PC-3 (cell line): ENCODE measurements around the gene CDKL5. TPM values are rescaled to one million over a fixed set of nuclear protein-coding genes. Genes with fewer than 3 reads are reported as not detected.

Experiments
- ATAC-seq: fragments of 200-7000 bp; cut with Tn5 transposase; 2 replicates; pipeline ENCODE4 v1.9.1; 2020; ENCODE audit warnings: mild to moderate bottlenecking, moderate library complexity
- BruUV-seq: library from RNA; stranded (reverse); fragments of 400-500 nt; replicated peaks from 2 replicates; lab custom pipeline; 2021; lab: Mats Ljungman, UMichigan
- CTCF ChIA-PET: fragments of 300-600 bp; sonication (Branson Sonifier 250); formaldehyde crosslinking; loops from one replicate; lab custom pipeline; 2022; ENCODE audit warnings: antibody characterized with exemption; lab: Charles Lee
- POLR2A ChIA-PET: fragments of 300-600 bp; sonication (Branson Sonifier 250); formaldehyde crosslinking; loops from one replicate; lab custom pipeline; 2022; ENCODE audit warnings: antibody characterized with exemption; ENCODE audit not compliant: unreplicated experiment; lab: Charles Lee
- DNase-seq: peaks from one replicate; pipeline ENCODE4 v3.0.0-alpha.2; 2015
- H2AFZ ChIP-seq: fragments of 300-600 bp; sonication (generic); 2 replicates; pipeline ENCODE4 v1.6.0; 2016; ENCODE audit warnings: antibody characterized with exemption, low read length
- H3F3A ChIP-seq: fragments of 300-600 bp; sonication (generic); one replicate; pipeline ENCODE4 v1.6.0; 2017; ENCODE audit warnings: antibody characterized with exemption, low read length, control low read depth, mild to moderate bottlenecking; ENCODE audit not compliant: unreplicated experiment
- H3K27ac ChIP-seq: fragments of 300-600 bp; sonication (generic); 2 replicates; pipeline ENCODE4 v1.5.1; 2016; ENCODE audit warnings: mild to moderate bottlenecking, low read length
- H3K27me3 ChIP-seq: fragments of 300-600 bp; sonication (generic); 2 replicates; pipeline ENCODE4 v1.6.1; 2016; ENCODE audit warnings: low read length, mixed read lengths
- H3K36me3 ChIP-seq: fragments of 300-600 bp; sonication (generic); 2 replicates; pipeline ENCODE4 v1.6.1; 2016; ENCODE audit warnings: low read depth, mixed run types, low read length, mixed read lengths
- H3K4me1 ChIP-seq: fragments of 300-600 bp; sonication (generic); 2 replicates; pipeline ENCODE4 v1.5.1; 2016; ENCODE audit warnings: low read length; ENCODE audit not compliant: insufficient read depth
- H3K4me2 ChIP-seq: fragments of 300-600 bp; sonication (generic); 2 replicates; pipeline ENCODE4 v1.6.0; 2016; ENCODE audit warnings: low read length
- H3K4me3 ChIP-seq: fragments of 300-600 bp; sonication (generic); 2 replicates; pipeline ENCODE4 v1.5.1; 2016; ENCODE audit warnings: mild to moderate bottlenecking, low read length, mixed read lengths
- H3K79me2 ChIP-seq: fragments of 300-600 bp; sonication (generic); 2 replicates; pipeline ENCODE4 v1.6.1; 2017; ENCODE audit warnings: low read length, mixed read lengths
- H3K9ac ChIP-seq: fragments of 300-600 bp; sonication (generic); 2 replicates; pipeline ENCODE4 v1.6.0; 2016; ENCODE audit warnings: mild to moderate bottlenecking, low read length
- H3K9me2 ChIP-seq: fragments of 300-600 bp; sonication (generic); replicated peaks from 2 replicates; pipeline ENCODE4 v1.6.1; 2016; ENCODE audit warnings: mixed run types, low read length, mixed read lengths
- H3K9me3 ChIP-seq: fragments of 300-600 bp; sonication (generic); 2 replicates; pipeline ENCODE4 v1.6.1; 2016; ENCODE audit warnings: low read length, mixed read lengths
- H4K20me1 ChIP-seq: fragments of 300-600 bp; sonication (generic); 2 replicates; pipeline ENCODE4 v1.6.1; 2016; ENCODE audit warnings: low read length, mixed read lengths
- EZH2 ChIP-seq: fragments of 300-600 bp; sonication (generic); IDR thresholded peaks from one replicate; pipeline ENCODE4 v1.6.1; 2017; ENCODE audit warnings: antibody characterized with exemption, mild to moderate bottlenecking, low read length; ENCODE audit not compliant: unreplicated experiment
- EZH2phosphoT487 ChIP-seq: fragments of 300-600 bp; sonication (generic); IDR thresholded peaks from 2 replicates; pipeline ENCODE4 v1.6.1; 2018; ENCODE audit warnings: mild to moderate bottlenecking, antibody characterized with exemption, low read length, borderline replicate concordance
- intact Hi-C: fragments of 100-400 bp; cut with micrococcal nuclease; formaldehyde crosslinking; loops from 2 replicates; pipeline ENCODE4 v1.9.0; 2023
- total RNA-seq: library from RNA; depleted of rRNA; stranded (reverse); fragments of >200 nt; gene quantifications from 2 replicates; pipeline ENCODE4 v1.2.3, GENCODE V29; 2014
- TF ChIP-seq, protein P1 (sequence below): fragments of 300-600 bp; sonication (generic); conservative IDR thresholded peaks from 2 replicates; pipeline ENCODE4 v1.5.1; 2017; ENCODE audit warnings: antibody characterized with exemption, low read depth, mild to moderate bottlenecking, low read length

The CDKL5 gene
- total RNA-seq, 1 experiment from 2014 or later, result 2.9 TPM

DNA sequence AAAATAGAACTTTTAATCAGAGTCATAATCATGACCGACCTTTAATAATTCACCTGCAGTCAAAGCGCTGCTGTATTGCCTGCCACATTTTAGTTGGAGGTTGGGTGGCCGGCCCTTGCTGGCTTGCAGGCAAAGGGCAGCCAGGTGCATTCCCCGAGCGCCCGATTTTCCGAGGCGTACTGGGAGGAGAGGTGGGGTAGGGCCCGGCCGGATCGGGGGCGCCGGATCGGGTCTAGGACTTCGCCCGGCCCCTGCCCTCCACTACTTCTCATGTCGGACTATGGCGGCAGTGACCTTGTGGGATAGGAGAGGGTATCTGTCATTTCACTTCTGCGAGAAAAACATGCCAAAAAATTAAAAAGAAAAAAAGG is 249.0 kb downstream of the CDKL5 start:
- Histone ChIP-seq H2AFZ (peak overlapping the region; percentile 98), H3K27me3 (no peaks in the 10 kb centered on the region), H3F3A (no peaks in the 10 kb centered on the region), H3K9me3 (no peaks in the 10 kb centered on the region), H3K9ac (peak overlapping the region; percentile 66), H3K79me2 (no peaks in the 10 kb centered on the region), H4K20me1 (no peaks in the 10 kb centered on the region), H3K4me2 (peak overlapping the region; percentile 90), H3K9me2 (no peaks in the 10 kb centered on the region), H3K36me3 (no peaks in the 10 kb centered on the region), H3K4me1 (peaks cover 4% of the 10 kb centered on the region; the same call in 1 of the 2 replicates), H3K27ac (no peak overlapping the region), H3K4me3 (peak overlapping the region; percentile 91)
- no TSS peak for BruUV-seq
- ChIA-PET CTCF (no interaction called here), POLR2A (no interaction called here)
- ATAC-seq (peak; percentile 47), DNase-seq (no peak)
- intact Hi-C loops, result loop anchor here (1.0 kb wide), 2 partner anchors 212 to 249 kb away; partner anchors contain the start of gene CDKL5
- TF ChIP-seq EZH2 (no peak), EZH2phosphoT487 (no peak)
- TF ChIP-seq, protein P1, sequence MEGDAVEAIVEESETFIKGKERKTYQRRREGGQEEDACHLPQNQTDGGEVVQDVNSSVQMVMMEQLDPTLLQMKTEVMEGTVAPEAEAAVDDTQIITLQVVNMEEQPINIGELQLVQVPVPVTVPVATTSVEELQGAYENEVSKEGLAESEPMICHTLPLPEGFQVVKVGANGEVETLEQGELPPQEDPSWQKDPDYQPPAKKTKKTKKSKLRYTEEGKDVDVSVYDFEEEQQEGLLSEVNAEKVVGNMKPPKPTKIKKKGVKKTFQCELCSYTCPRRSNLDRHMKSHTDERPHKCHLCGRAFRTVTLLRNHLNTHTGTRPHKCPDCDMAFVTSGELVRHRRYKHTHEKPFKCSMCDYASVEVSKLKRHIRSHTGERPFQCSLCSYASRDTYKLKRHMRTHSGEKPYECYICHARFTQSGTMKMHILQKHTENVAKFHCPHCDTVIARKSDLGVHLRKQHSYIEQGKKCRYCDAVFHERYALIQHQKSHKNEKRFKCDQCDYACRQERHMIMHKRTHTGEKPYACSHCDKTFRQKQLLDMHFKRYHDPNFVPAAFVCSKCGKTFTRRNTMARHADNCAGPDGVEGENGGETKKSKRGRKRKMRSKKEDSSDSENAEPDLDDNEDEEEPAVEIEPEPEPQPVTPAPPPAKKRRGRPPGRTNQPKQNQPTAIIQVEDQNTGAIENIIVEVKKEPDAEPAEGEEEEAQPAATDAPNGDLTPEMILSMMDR, result no peak

DNA sequence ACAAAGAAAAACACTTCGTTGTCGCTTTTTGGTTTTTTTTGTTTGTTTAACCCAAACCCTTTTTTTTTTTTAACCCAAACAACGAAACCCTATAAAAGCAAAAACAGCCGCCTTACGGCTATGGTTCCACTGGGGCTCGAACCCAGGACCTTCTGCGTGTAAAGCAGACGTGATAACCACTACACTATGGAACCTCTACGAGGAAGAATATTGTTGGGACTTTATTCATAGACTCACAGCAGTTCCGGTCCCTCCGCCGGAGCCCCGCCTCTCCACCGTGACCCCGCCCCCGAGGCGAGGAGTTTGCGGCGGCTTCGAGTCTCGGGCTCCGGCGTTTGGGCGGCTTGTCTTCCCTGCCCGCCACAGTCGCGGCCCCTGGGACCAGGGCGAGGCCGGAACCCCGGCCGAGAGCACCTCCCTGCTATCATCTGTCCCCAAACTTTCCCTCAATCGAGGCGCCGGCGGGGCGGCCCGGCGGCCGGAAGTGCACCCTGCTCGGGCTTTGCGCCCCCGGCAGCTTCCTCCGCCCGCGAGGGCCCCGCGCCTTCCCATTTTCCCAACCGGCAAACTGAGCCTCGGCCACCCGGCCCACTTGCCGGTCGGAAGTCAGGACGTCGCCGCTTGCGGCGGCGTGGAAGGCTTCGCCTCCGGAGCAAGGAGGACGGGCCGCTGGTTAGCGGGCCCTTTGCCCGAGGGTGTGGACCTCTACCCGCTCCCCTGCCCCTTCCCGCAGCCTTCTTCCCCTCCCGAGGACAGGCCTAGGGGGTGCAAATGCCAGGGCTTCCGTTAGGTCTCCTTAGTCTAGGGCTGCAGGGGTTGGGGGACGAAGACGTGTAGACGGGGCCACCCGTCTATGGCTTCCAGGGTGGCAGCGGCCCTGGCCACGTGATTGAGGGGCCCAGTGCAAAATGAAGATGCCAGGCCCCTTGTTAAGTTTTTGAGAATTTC is 249.7 kb downstream of the CDKL5 start:
- ChIA-PET POLR2A (no interaction called here), CTCF (no interaction called here)
- Histone ChIP-seq H4K20me1 (no peaks in the 10 kb centered on the region), H3K4me1 (peaks cover 4% of the 10 kb centered on the region; the same call in 1 of the 2 replicates), H3K9me2 (no peaks in the 10 kb centered on the region), H3K36me3 (no peaks in the 10 kb centered on the region), H2AFZ (peak overlapping the region; percentile 98), H3F3A (no peaks in the 10 kb centered on the region), H3K4me3 (peak overlapping the region; percentile 91), H3K79me2 (no peaks in the 10 kb centered on the region), H3K9me3 (no peaks in the 10 kb centered on the region), H3K4me2 (peak overlapping the region; percentile 90), H3K9ac (peak overlapping the region; percentile 77), H3K27ac (peak overlapping the region; percentile 30; the same call in 1 of the 2 replicates), H3K27me3 (no peaks in the 10 kb centered on the region)
- no peak for TF ChIP-seq EZH2
- TF ChIP-seq EZH2phosphoT487, result no peak
- TF ChIP-seq, protein P1, result no peak
- BruUV-seq, result TSS peak; percentile 67
- ATAC-seq (peak; percentile 82), DNase-seq (peak; percentile 86)
- intact Hi-C loops, result loop anchor here (1.0 kb wide), 2 partner anchors 211 to 250 kb away; partner anchors contain the start of gene CDKL5

DNA sequence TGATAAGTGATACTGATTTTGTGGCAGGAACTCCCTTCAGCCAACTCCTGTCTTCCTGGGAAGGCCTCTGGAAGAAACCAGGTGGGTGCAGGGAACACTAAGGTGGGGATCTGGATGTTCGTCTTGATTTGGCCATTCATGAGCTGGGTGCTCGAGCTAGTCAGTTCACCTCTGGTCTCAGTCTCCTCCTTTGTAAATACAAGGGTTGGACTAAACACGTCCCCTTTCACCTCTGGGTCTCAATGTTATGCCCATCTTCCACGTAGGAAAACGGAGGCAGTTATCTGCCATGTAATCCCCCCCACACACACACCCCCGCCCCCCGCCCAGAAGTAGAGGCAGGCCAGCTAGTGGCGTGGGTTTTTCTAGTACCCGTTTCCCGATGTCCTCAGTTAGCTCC is 250.6 kb downstream of the CDKL5 start:
- no peaks in the 10 kb centered on the region for H3F3A ChIP-seq
- DNase-seq (no peak), ATAC-seq (no peak)
- no peaks in the 10 kb centered on the region for H4K20me1 ChIP-seq
- H3K9me2 ChIP-seq, result no peaks in the 10 kb centered on the region
- ChIA-PET POLR2A (no interaction called here), CTCF (no interaction called here)
- H3K27me3 ChIP-seq, result no peaks in the 10 kb centered on the region
- H3K79me2 ChIP-seq, result no peaks in the 10 kb centered on the region
- no peak overlapping the region for H3K4me3 ChIP-seq
- H3K4me1 ChIP-seq, result peaks cover 4% of the 10 kb centered on the region; the same call in 1 of the 2 replicates
- no peaks in the 10 kb centered on the region for H3K9me3 ChIP-seq
- H3K9ac ChIP-seq, result no peak overlapping the region
- H3K27ac ChIP-seq, result no peak overlapping the region
- intact Hi-C loops, result no loop called here
- TF ChIP-seq EZH2phosphoT487, result no peak
- TF ChIP-seq, protein P1, result no peak
- TF ChIP-seq EZH2, result no peak
- H2AFZ ChIP-seq, result no peak overlapping the region
- no peaks in the 10 kb centered on the region for H3K36me3 ChIP-seq
- no peak overlapping the region for H3K4me2 ChIP-seq
- no TSS peak for BruUV-seq
